ENCODE results near the gene MUS81. TPM values are rescaled to one million over a fixed set of nuclear protein-coding genes. Genes with fewer than 3 reads are reported as not detected.
A peak's percentile ranks its signal among the peaks of the same experiment; 100 is the strongest.

Gene MUS81
- total and polyA plus RNA-seq, 2 of the 4 experiments (the other 2 are of a cell fraction): 23.7 to 47.9 TPM

- no peak for TF ChIP-seq CHD1 (IDR thresholded peaks at IDR 0.05; ENCODE audit: low read depth, low read length)
- no peak for TF ChIP-seq SMC3 (IDR thresholded peaks at IDR 0.05; ENCODE audit: low read depth, low read length)
These were observed 26.8 kb upstream of the MUS81 start, which contains the start of gene SNX32 (continued) for GRCh38 chr11:65833297-65834030.

DNA sequence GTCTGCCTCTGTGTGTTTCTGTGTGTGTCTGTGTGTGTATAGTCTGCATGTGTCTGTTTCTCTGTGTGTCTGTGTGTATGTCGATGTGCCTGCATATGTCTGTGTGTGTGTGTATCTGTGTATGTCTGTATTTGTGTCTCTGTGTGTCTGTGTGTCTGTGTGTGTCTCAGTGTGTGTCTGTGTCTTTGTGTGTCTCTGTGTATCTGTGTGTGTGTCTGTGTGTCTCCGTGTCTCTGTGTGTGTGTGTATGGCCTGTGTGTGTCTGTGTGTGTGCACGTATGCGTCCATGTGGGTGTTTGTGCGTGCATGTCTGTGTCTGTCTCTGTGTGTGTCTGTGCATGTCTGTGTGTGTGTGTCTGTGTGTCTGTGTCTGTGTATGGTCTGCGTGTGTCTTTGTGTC lies 26.0 kb upstream of the MUS81 start:
- H2BK20ac ChIP-seq (ENCODE audit: low read depth, low read length): no peak overlapping the region
- H3K27me3 ChIP-seq (ENCODE audit: control insufficient read depth, insufficient read depth, low read length): peaks cover 16% of the 10 kb centered on the region
- H2AK5ac ChIP-seq (ENCODE audit: low read depth, low read length): peak overlapping the region; percentile 85
- H2BK15ac ChIP-seq (ENCODE audit: low read depth, low read length): no peak overlapping the region
- no peaks in the 10 kb centered on the region for H4K20me1 ChIP-seq (ENCODE audit: insufficient read depth, low read length)
- H2BK5ac ChIP-seq (ENCODE audit: low read depth, low read length, poor library complexity, severe bottlenecking): peak overlapping the region; percentile 34
- H3K36me3 ChIP-seq (ENCODE audit: control insufficient read depth, insufficient read depth, low read length): no peaks in the 10 kb centered on the region
- no peaks in the 10 kb centered on the region for H3K9me3 ChIP-seq (ENCODE audit: control insufficient read depth, insufficient read depth, low read length)
- in situ Hi-C loops (cut with MboI; ENCODE audit: low sequenced_read_pairs): no loop called here
- H3K9me1 ChIP-seq (ENCODE audit: insufficient read depth, low read length): peaks cover 21% of the 10 kb centered on the region
- DNase-seq (no peak), ATAC-seq (ENCODE audit: low read depth) (no peak; the same call in 1 of the 2 replicates)
- H3K23ac ChIP-seq (ENCODE audit: low read depth, low read length): peak overlapping the region; percentile 86
- peak overlapping the region; percentile 98 for H2AFZ ChIP-seq (replicated peaks; ENCODE audit: low read length, poor library complexity)
- CTCF ChIA-PET: no interaction called here
- 68% methylated on average over 3 of the region's 6 CpGs; no CpG with 5 or more reads in 1 of the 2 experiments for WGBS, 2 experiments (ENCODE audit: extremely low coverage in 2 of 2, insufficient read length in 1 of 2)
- BruUV-seq (replicated peaks): no TSS peak
- peak overlapping the region; percentile 4 for H4K5ac ChIP-seq (ENCODE audit: low read depth, low read length)
- no peak overlapping the region; the same call in 1 of the 2 replicates for H3K27ac ChIP-seq (ENCODE audit: insufficient read depth, low read length)
- H3K14ac ChIP-seq (replicated peaks; ENCODE audit: low read depth, low read length): peak overlapping the region; percentile 81
- peaks cover 6 to 12% of the 10 kb centered on the region in 2 experiments; a peak in 2 of 4 replicates for H3K79me1 ChIP-seq (ENCODE audit: low read depth in 1 of 2, low read length in 2 of 2)
- H3K56ac ChIP-seq (ENCODE audit: extremely low read depth, insufficient read depth, low read length): no peak overlapping the region
- dilution Hi-C loops (cut with HindIII; ENCODE audit: low sequenced_read_pairs, unreplicated experiment): no loop called here
- peak overlapping the region; percentile 68 to 89; a peak in 3 of 4 replicates for H4K8ac ChIP-seq (ENCODE audit: low read depth in 2 of 2, low read length in 2 of 2)
- peak overlapping the region; percentile 57 for H3K4me3 ChIP-seq (ENCODE audit: insufficient read depth, low read depth, low read length)
- H2AK9ac ChIP-seq (replicated peaks; ENCODE audit: low read depth, low read length, poor library complexity): peak overlapping the region; percentile 96
- POLR2A ChIA-PET (ENCODE audit: unreplicated experiment): interaction anchor here (0.5 kb wide), 1 partner anchor 180 kb away, joined by 7 read pairs; no protein-coding TSS in a partner anchor
- H3K9ac ChIP-seq (ENCODE audit: low read depth, low read length): peak overlapping the region; percentile 59
- peaks cover 3% of the 10 kb centered on the region for H3K4me1 ChIP-seq (ENCODE audit: control insufficient read depth, insufficient read depth, low read length)
- H3K4me2 ChIP-seq (ENCODE audit: low read depth, low read length): peak overlapping the region; percentile 71
- 0 out of 2 replicates have a peak overlapping the region, but pooled peaks have one; percentile 21 for H4K91ac ChIP-seq (ENCODE audit: insufficient read depth, low read depth, low read length)
- intact Hi-C loops (cut with micrococcal nuclease): no loop called here
- no peak overlapping the region for H2BK120ac ChIP-seq (ENCODE audit: low read depth, low read length)
- peak overlapping the region; percentile 76 for H3K4ac ChIP-seq (ENCODE audit: low read depth, low read length)
- H3K18ac ChIP-seq (ENCODE audit: low read depth, low read length): peak overlapping the region; percentile 0; the same call in 1 of the 2 replicates
- TF ChIP-seq SMC3 (IDR thresholded peaks at IDR 0.05; ENCODE audit: low read depth, low read length) (no peak), BHLHE40 (IDR thresholded peaks at IDR 0.05; ENCODE audit: low read depth, low read length) (no peak), RAD21 (IDR thresholded peaks at IDR 0.05; ENCODE audit: low read length) (no peak), POLR2A (IDR thresholded peaks at IDR 0.05; ENCODE audit: low read depth, low read length) (no peak), MAZ (IDR thresholded peaks at IDR 0.05; ENCODE audit: borderline replicate concordance, low read depth, low read length) (no peak), FOS (IDR thresholded peaks at IDR 0.05; ENCODE audit: low read depth, low read length) (no peak), RCOR1 (IDR thresholded peaks at IDR 0.05; ENCODE audit: insufficient replicate concordance, low read length) (no peak), MAFK (IDR thresholded peaks at IDR 0.05; ENCODE audit: low read depth, low read length) (no peak), MXI1 (IDR thresholded peaks at IDR 0.05; ENCODE audit: borderline replicate concordance, low read depth, low read length) (no peak), RFX5 (IDR thresholded peaks at IDR 0.05; ENCODE audit: low read depth, low read length) (no peak), CEBPB (IDR thresholded peaks at IDR 0.05; ENCODE audit: low read depth, low read length) (no peak), CTCF (conservative IDR thresholded peaks at IDR 0.05; ENCODE audit: low read depth, low read length) (no peak)
- TF ChIP-seq, protein P1, sequence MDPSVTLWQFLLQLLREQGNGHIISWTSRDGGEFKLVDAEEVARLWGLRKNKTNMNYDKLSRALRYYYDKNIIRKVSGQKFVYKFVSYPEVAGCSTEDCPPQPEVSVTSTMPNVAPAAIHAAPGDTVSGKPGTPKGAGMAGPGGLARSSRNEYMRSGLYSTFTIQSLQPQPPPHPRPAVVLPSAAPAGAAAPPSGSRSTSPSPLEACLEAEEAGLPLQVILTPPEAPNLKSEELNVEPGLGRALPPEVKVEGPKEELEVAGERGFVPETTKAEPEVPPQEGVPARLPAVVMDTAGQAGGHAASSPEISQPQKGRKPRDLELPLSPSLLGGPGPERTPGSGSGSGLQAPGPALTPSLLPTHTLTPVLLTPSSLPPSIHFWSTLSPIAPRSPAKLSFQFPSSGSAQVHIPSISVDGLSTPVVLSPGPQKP (IDR thresholded peaks at IDR 0.05; ENCODE audit: borderline replicate concordance, low read depth, low read length): no peak

All from IMR-90 (cell line).